HG03442 (cell line): ENCODE data around the gene RORB.

Experiments
- ATAC-seq: cut with Tn5 transposase; IDR thresholded peaks from one replicate; pipeline ENCODE4 v1.9.1; 2021; ENCODE audit warnings: mild to moderate bottlenecking, moderate library complexity; ENCODE audit not compliant: unreplicated experiment

Gene RORB

DNA sequence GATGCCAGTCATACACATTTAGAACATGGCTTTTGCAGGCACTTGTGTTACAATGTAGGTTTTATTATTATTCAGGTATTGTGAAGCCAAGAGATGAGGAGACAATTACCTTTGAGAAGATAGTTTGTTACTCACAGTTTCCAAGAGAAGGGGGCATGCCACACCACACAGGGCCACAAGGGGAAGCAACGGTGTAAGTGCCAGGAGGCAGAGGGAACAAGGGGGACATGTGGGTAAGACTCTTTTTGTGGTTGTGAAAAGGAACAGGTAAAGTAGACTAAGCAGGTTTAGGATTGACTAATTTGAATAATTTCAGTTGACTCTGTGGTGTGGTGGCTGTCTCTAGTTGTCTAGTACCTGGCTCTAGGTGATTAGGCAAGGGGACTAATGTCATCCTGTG is 199.4 kb downstream of the RORB start:
- ATAC-seq, result no peak

DNA sequence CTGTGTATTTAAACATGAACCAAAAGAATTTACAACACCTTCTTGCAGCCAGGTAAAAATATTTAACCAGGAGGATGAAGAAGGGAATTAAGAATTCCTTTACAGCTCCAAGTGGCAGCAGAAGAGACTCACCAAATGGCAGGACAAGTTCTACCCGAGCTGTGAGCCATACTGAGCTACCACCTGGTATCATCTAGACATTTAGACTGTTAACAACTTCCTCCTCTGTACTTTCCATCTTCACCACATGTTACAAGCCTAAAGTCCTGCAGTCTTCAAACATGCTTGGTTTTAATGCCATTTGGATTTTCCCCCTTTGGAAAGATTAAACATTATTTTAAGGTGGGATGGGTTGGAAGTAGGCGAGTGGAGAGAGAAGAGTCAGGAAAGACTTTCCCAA is 200.4 kb downstream of the RORB start:
- no peak for ATAC-seq

DNA sequence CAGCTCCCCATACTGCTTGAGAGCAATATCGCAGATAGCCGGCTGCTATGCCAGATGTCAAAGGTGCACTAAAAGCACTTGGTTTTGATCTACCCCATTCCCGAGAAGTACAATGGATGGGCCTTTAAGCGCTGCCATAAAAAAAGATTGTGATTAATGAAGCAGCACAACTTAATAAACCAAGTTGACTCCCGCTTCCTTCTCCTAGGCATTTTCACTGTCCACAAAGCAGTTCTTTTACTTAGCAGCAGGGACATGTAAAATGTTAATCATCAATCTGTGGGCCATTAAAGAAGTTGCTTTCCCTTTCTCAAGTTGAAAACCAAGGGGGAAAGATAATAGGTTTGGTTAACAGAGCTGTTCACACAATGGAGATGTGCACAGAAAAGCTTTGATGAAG is 214.2 kb downstream of the RORB start:
- no peak for ATAC-seq

DNA sequence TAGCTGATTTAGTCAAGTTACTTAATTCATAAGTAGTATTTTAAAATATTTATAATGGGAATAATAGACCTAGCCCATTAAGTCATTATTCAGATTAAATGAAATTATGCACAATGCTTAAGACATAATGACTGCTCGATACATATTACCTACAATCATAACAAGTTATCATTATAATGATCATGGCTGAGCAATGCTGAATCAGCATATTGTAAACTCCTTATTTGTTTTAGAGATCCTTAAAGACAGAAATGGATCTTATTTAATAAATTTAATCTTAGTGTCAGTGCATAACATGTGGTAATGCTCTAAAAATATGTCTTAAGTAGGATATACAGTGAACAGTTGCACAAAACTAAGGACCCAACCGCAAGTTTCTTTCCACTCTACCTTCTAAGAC is 221.6 kb downstream of the RORB start:
- ATAC-seq, result no peak

DNA sequence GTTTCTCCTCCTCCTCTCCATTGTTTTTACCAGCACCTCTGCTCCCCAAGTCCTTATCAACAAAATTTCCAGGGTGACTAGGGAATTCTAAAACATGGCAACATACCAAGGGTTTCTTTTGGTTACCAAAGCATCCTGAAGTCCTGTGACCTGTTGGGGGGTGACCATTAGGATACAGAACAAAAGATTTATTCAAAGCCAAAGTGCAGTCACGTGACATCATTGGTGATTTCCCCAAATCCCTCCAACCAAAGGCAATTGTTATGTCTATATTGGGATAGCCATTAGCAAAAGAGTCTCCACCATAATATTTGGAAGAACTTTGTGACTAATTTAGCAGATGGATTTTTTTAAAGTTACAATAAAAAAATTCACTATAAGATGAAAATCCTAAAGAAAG is 222.2 kb downstream of the RORB start:
- no peak for ATAC-seq

DNA sequence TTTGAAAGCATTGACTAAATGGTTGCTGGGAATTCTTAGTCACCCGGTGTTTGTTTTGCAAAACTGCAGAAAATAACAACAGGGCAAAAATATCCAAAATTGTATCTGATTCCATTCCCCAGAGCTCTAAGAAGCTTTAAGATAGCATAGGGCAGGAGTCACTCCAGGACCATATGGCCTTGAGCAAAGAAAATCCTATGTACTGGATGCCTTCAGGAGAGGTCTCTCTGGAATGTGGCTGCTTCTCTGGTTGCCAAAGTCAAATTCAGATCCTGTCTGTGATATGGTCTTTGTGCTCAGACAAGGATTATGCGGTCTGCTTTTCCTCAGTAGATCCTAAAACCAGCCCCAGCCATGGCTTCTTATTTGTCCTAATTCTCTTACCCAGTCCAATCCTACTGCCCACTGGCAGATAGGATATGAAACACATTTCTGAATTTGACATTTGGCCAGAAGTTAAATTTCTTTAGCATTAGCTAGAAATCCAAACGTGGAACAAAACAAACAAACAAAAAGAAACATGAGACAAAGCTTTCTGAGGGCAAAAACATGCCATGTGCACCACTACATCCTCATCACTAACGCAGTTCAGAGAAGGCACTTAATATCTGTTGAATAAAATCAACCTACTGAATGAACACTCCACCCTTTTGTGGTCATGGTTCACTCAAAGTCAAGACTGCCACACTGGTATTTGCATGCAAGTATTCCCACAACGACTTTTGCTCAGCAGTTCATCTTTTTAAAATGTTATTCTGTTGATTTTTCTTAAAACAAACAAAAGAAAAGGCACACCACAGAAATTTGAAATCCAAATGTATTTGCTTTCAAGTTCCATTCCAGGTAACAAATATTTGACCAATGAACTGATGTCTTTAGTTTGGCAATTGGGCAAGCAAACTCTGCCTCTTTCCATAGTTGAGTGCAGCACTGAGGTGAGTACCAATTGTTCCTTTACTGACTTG is 224.8 kb downstream of the RORB start:
- no peak for ATAC-seq

DNA sequence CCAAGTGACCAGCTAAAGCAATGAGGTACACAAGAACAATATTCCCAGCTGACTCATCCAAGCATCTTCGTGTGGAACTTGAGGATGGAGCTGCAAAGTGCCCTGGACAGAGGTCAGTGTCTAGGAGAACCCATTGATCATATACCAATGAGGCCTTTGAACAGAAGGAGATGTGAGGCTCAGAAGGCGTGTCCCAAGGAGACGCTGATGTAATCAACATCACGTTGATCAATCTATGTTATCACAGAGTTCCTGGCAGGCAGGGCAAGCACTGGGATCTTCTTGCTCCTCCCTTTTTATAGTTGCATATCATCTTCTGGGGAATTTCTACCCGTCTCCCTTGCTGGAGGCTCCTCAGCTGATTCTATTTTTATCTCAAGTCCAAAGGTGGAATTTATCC is 227.2 kb downstream of the RORB start:
- no peak for ATAC-seq

DNA sequence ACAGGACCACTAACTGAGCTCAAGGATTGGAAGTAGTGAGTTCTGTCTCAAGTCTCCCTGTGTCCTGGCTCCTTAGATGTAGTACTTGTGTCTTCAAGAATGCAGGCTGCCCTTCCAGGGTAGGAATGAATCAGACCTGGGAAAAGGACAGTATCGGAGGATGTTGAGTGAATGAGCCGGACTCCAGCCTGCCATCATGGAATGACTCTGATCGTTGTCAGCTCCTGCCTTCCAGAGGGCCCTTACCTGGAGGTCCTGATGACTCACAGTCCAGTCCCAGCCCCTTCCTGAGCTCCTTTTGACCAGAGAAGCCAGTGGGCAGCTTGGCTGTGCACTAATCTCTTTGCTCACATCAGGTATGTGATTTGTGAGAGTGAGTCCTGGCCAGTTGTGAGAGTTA is 229.4 kb downstream of the RORB start:
- ATAC-seq, result no peak

DNA sequence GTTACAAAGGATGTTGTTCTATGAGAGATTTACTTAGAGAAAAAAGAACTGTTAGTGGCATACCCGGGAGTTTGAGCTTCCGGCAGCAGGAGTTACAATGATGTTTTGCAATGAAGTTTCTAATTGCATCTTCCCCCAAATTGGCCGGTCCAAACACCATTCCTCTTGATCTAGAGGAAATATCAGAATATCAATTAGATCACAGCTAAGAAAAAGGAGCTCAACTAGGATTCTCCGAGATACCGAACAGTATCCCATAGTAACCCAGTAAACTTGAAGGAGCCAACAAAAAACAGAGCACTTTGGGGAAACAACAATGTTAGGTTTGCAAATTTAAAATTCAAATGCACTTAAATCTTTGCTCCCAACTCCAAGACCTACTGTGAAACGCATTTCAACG is 231.0 kb downstream of the RORB start:
- ATAC-seq, result no peak

DNA sequence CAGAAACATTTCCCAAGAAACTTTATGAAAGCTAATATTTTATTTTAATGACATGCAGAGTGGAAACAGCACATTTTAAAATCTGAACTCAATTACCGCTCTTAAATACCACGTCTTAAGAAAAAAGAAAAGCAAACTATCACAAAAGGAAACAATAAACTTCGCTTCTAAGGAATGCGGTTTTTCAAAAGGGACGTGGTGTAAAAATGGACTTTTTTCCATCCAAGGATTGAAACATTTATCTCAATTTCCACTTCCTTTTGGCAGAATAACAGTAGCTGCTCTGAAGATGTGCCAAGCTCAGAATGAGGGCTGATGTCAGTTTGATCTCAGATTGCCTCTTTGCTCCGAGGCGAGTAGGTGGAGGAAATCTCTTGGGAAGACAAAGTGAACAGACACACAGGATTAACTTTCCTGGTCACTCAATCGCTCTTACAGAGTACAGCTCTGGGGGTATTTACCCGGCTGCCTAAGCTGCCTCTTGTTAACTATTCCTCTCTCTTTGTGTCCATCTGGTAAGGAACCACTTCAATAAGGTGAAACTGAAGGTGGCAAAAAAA is 232.1 kb downstream of the RORB start:
- no peak for ATAC-seq

DNA sequence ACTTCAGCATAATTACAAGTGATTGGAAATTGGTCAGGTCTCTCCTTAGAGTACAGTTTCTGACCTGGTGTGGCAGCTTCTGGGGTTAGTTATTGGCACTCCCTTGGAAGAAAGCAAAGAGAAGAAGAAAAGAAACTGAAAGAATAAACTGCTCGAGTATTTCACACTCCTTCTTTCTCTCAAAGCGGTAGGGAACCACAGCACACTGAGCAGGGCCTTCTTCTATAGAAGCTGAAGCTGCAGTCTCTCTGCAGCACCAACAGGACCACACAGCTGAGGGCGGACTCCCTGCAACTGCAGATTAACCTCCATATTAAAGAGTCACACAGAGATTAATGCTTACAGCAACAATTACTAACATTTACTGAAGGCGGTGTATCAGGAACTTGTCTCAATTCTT is 238.6 kb downstream of the RORB start:
- ATAC-seq, result no peak

DNA sequence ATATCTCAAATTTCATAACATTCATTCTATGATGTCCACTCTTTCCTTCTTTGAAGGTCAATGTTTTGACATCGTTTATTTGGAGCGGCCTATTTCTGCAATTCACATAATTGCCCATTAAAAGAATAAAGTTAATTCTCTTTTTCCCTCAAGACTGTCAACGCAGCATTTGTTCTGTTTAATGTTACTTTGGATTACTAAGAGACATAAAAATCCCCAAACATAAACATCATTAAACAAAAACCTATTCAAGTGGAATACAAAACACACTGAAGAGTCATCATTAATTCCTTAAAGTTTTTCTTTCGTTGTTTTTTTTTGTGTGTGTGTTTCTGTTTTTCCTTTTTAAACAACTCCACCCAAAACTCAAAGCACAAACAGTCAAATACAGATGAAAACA is 239.5 kb downstream of the RORB start:
- no peak for ATAC-seq

DNA sequence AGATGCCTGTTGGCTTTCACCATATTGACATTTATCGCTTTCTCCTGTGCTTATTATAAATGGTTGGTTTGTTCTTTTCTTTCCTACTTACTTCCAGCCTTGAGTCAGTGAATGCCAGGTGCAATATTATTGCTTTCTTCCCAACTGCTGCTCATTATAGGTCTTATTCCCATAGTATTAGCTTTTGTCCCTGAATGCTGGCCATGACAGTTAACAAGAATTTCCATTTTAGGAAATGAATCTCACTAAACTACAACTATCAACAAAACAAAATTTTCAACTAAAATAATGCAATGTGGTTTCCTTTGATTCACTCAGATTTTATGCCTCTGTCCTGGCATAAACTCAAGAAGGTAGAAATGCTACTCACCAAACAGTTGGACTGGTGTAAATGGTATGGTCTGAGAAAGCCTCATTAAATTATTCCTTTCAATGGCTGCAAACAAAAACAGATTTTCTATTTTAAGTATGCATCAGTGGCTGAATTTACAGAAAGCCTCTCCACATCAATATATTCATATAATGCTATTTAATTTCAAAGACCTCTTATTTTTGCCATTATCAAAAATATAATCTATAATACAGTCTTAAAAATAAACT is 245.2 kb downstream of the RORB start:
- no peak for ATAC-seq
